HEK293T (cell line): ENCODE measurements around the gene LOXL4.

Experiments
- CTCF ChIA-PET: fragments of 350-600 bp; formaldehyde crosslinking; extraction: SDS; loops from one replicate; lab custom pipeline; 2021; ENCODE audit warnings: antibody characterized with exemption, inconsistent platforms; lab: Yijun Ruan, JAX
- POLR2A ChIA-PET: fragments of 350-600 bp; formaldehyde crosslinking; extraction: SDS; loops from one replicate; lab custom pipeline; 2020; ENCODE audit warnings: antibody characterized with exemption, inconsistent platforms; lab: Yijun Ruan, JAX
- DNase-seq: peaks from one replicate; pipeline ENCODE4 v3.0.0; 2012; ENCODE audit warnings: mixed read lengths; ENCODE audit errors: extremely low spot score
- ARNT ChIP-seq: fragments of 450-650 bp; IDR thresholded peaks from 2 replicates; pipeline ENCODE4 v1.6.1; 2017; ENCODE audit warnings: mild to moderate bottlenecking
- BHLHE40 ChIP-seq: fragments of 450-650 bp; IDR thresholded peaks from 2 replicates; pipeline ENCODE4 v1.6.1; 2016; ENCODE audit warnings: mild to moderate bottlenecking, moderate library complexity, borderline replicate concordance
- CTBP1 ChIP-seq: fragments of 450-650 bp; IDR thresholded peaks from 2 replicates; pipeline ENCODE4 v1.6.1; 2016; ENCODE audit warnings: borderline replicate concordance
- ELF4 ChIP-seq: fragments of 450-650 bp; IDR thresholded peaks from 2 replicates; pipeline ENCODE4 v1.6.1; 2017; ENCODE audit warnings: antibody characterized with exemption
- FOXA1 ChIP-seq: fragments of 450-650 bp; IDR thresholded peaks from 2 replicates; pipeline ENCODE4 v1.6.1; 2016; ENCODE audit warnings: mild to moderate bottlenecking
- FOXK2 ChIP-seq: fragments of 450-650 bp; IDR thresholded peaks from 2 replicates; pipeline ENCODE4 v1.6.1; 2016; ENCODE audit warnings: mild to moderate bottlenecking
- FOXM1 ChIP-seq: fragments of 450-650 bp; IDR thresholded peaks from 2 replicates; pipeline ENCODE4 v1.6.1; 2017; ENCODE audit warnings: mild to moderate bottlenecking, borderline replicate concordance
- HDGF ChIP-seq: fragments of 450-650 bp; IDR thresholded peaks from 2 replicates; pipeline ENCODE4 v1.6.1; 2017; ENCODE audit warnings: antibody characterized with exemption, borderline replicate concordance
- L3MBTL2 ChIP-seq: fragments of 450-650 bp; conservative IDR thresholded peaks from 2 replicates; pipeline ENCODE4 v1.6.1; 2016; ENCODE audit warnings: mild to moderate bottlenecking
- LEF1 ChIP-seq: fragments of 450-650 bp; IDR thresholded peaks from 2 replicates; pipeline ENCODE4 v1.6.1; 2017; ENCODE audit warnings: mild to moderate bottlenecking, borderline replicate concordance
- NFRKB ChIP-seq: fragments of 450-650 bp; IDR thresholded peaks from 2 replicates; pipeline ENCODE4 v1.6.1; 2016; ENCODE audit warnings: mild to moderate bottlenecking, moderate library complexity
- PKNOX1 ChIP-seq: fragments of 450-650 bp; IDR thresholded peaks from 2 replicates; pipeline ENCODE4 v1.6.1; 2016
- SP1 ChIP-seq: fragments of 450-650 bp; IDR thresholded peaks from 2 replicates; pipeline ENCODE4 v1.6.1; 2017
- SUZ12 ChIP-seq: fragments of 450-650 bp; IDR thresholded peaks from 2 replicates; pipeline ENCODE4 v1.6.1; 2016; ENCODE audit warnings: mild to moderate bottlenecking
- TARDBP ChIP-seq: fragments of 450-650 bp; IDR thresholded peaks from 2 replicates; pipeline ENCODE4 v1.6.1; 2016
- ZNF384 ChIP-seq: fragments of 450-650 bp; IDR thresholded peaks from 2 replicates; pipeline ENCODE4 v1.6.1; 2016

LOXL4 gene

GRCh38 chr10:98254234-98254974, 13.6 kb downstream of the LOXL4 start:
- no peak for TF ChIP-seq CTBP1
- TF ChIP-seq ARNT, result no peak
- TF ChIP-seq SP1, result no peak
- no peak for TF ChIP-seq ELF4
- no peak for TF ChIP-seq TARDBP
- no peak for TF ChIP-seq BHLHE40
- ChIA-PET POLR2A (interaction anchor here (1.0 to 1.4 kb wide), 2 partner anchors 9 to 54 kb away, joined by 3 read pairs; no protein-coding TSS in a partner anchor), CTCF (no interaction called here)
- no peak for DNase-seq

- TF ChIP-seq NFRKB, result no peak
- no peak for TF ChIP-seq ARNT
- no peak for TF ChIP-seq HDGF
- TF ChIP-seq TARDBP, result no peak
- TF ChIP-seq BHLHE40, result no peak
- no peak for TF ChIP-seq SUZ12
- TF ChIP-seq FOXK2, result no peak
- TF ChIP-seq CTBP1, result no peak
- TF ChIP-seq SP1, result no peak
- ChIA-PET CTCF (no interaction called here), POLR2A (interaction anchor here (1.0 kb wide), 1 partner anchor 8 kb away, joined by 3 read pairs; no protein-coding TSS in a partner anchor)
- DNase-seq, result no peak
Measured at GRCh38 chr10:98253499-98253898, 14.5 kb downstream of the LOXL4 start.

- CTCF ChIA-PET, result no interaction called here
- TF ChIP-seq HDGF (no peak), CTBP1 (no peak), L3MBTL2 (no peak), ARNT (no peak), FOXK2 (no peak)
- POLR2A ChIA-PET, result no interaction called here
- no peak for DNase-seq
Measured at GRCh38 chr10:98252464-98252863, 15.5 kb downstream of the LOXL4 start.

- TF ChIP-seq FOXA1 (no peak), ARNT (no peak), FOXK2 (no peak), SUZ12 (no peak), FOXM1 (no peak), BHLHE40 (no peak), CTBP1 (no peak), ZNF384 (no peak), L3MBTL2 (no peak), HDGF (no peak), PKNOX1 (no peak)
- ChIA-PET POLR2A (no interaction called here), CTCF (no interaction called here)
- DNase-seq, result no peak
Measured at GRCh38 chr10:98251399-98251798, 16.6 kb downstream of the LOXL4 start.

- DNase-seq, result no peak
- no peak for TF ChIP-seq FOXM1
- TF ChIP-seq BHLHE40, result no peak
- TF ChIP-seq HDGF, result no peak
- no peak for TF ChIP-seq PKNOX1
- no peak for TF ChIP-seq ARNT
- TF ChIP-seq NFRKB, result no peak
- TF ChIP-seq SP1, result no peak
- TF ChIP-seq L3MBTL2, result no peak
- no peak for TF ChIP-seq ELF4
- no peak for TF ChIP-seq SUZ12
- POLR2A ChIA-PET, result interaction anchor here (0.8 kb wide), 1 partner anchor 19 kb away, joined by 3 read pairs; the partner anchor contains the start of gene LOXL4
- CTCF ChIA-PET, result no interaction called here
Measured at GRCh38 chr10:98249134-98249533, 18.9 kb downstream of the LOXL4 start.

- ChIA-PET CTCF (no interaction called here), POLR2A (no interaction called here)
- no peak for TF ChIP-seq NFRKB
- no peak for TF ChIP-seq FOXK2
- TF ChIP-seq HDGF, result no peak
- TF ChIP-seq CTBP1, result no peak
- no peak for TF ChIP-seq SP1
- TF ChIP-seq FOXM1, result no peak
- no peak for TF ChIP-seq BHLHE40
- no peak for TF ChIP-seq LEF1
- TF ChIP-seq FOXA1, result no peak
- TF ChIP-seq ZNF384, result no peak
- no peak for TF ChIP-seq L3MBTL2
- TF ChIP-seq PKNOX1, result no peak
- TF ChIP-seq ELF4, result no peak
- TF ChIP-seq ARNT, result no peak
- no peak for TF ChIP-seq SUZ12
- no peak for DNase-seq
Measured at GRCh38 chr10:98248018-98248417, 20.0 kb downstream of the LOXL4 start.
